Medulla oblongata (tissue), 1 donor: ENCODE results near the gene TSPAN4.

Experiments used
- DNase-seq: peaks from one replicate; pipeline ENCODE4 v3.0.0-alpha.2; 2015; ENCODE audit errors: extremely low spot score

Gene TSPAN4

DNA sequence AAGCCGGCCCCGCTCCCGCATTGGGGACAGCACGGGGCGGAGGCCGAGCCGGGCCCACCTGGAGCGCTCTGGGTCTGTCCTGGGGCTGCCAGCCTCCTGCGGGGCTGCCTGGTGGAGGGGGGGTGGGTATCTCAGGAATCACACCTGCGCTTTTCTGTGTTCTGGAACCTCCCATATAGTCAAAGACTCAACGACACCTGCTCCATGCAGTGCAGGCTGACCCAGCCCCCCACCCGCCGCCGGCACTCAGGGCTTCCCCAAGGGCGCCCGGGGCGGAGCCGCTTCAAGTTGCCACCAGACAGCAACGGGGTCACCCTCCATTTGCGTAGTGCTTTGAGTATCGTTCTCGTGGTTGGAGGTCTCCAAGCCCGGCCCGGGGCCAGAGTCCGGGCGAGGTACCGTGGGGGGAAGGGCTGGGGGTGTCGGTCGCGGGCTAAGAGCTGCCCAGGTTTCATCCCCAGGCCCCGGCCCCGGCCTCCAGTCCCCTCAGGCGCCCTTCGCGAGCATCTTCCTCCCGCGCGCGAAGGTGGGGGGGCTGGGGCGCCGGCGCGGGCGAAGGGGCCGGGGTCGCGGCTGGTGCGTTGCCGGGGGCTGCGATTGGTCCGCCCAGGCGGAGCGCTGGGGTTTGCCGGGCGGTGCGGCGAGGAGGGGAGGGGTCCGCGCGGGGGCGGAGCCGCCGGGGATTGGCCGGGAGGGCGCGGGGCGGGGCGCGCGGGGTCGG lies 6.6 kb downstream of the TSPAN4 start:
- no peak for DNase-seq

DNA sequence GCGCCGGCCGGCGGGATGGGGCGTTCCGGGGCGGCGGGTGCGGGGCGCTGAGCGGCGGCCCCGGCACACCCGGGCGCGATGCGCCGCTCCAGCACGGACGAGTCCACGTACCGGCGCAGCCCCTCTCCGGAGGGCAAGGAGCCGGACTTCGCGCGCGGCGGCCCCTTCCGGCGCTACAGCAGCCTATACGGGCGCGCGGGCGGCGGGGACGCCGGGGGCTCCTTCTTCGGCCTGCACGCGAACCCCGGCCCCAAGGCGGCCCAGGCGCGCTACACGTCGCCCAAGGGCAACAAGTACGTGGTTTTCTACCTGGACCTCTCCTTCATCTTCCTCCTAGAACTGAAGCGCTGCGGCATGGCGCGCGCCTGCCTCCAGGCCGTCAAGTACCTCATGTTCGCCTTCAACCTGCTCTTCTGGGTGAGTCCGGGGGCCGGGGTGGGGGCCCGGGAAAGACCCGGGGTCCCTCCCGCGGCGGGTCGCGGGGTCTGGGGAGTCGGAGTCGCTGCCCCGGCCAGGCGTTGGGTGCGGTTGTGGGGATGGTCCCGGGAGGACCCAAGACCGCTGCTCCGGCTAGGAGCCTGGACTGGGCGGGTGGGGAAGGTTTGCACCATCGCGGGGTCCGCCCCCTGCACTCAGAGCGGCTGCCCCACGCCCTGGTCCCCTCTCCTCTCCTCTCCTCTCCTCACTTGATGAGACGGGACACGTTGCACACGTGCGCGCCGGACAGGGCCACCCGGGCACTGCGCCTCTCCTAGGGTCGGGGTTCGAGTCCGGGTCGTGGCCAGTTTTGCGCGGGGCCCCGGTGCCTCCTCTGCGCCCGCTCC lies 7.5 kb downstream of the TSPAN4 start:
- no peak for DNase-seq

DNA sequence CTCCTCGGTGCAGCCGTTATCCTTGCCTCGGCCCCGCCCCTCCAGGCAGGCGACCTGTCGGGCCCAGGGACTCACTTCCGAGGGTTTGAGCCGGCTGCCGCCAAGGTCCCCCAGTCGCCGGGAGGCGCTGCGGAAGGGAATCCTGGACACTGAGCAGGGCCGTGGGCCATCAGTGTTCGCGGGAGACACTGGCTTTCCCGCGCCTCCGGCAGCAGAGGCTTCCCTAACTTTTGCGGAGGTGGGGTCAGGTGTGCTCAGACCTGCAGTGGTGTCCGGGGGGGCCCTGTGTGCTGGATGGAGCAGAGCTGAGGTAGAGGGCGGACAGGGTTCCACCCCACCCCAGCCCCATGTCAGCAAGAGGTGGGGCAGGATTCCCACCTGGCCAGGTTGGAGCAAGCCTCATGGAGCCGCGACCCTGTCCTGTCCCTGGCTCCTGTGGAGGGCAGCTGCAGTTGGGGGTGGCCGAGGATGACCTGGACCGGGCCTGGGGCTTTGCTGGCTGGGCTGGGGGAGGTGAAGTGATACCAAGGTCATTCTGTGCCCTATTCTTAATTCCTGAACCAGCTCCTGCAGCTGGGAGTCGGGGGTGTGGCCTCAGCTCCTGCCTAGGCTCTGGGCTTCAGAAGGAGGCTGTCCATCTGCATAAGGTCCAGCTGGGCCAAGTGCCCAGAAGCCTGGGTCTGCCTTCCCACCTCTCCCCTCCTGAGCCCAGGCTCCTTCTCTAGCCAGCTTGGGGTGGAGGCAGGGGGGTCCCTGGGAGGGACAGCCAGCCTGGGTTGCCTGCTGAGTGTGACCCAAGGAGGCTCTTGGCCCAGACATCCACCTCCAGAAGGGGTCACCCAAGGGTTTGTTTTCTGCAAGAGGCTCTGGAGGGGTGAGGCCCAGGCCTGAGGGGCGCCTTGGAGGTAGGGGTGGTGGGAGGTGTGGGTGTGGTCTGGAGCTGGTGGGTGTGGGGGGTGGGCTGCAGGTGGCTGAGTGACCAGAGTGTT lies 8.4 kb downstream of the TSPAN4 start:
- DNase-seq = peak; percentile 53

DNA sequence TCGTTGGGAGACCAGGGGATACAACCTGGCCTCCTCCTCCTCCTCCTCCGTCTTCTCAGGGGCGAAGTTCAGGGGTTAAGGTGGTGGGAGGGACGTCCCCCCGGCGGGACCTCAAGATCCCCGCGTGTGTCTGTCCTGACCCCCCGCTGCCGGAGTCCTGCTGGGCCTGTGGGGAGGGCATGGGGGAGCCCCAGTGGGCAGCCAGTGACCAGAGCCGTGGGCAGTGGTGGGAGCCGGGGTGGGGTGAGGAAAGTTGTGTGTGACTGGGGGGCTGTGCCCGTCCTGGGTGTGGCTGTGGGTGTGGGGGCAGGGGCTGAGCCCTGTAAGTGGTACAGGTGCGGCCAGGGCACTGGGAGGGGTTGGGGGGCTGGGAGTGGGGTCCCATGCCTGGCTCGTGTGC lies 10.1 kb downstream of the TSPAN4 start:
- DNase-seq = no peak

DNA sequence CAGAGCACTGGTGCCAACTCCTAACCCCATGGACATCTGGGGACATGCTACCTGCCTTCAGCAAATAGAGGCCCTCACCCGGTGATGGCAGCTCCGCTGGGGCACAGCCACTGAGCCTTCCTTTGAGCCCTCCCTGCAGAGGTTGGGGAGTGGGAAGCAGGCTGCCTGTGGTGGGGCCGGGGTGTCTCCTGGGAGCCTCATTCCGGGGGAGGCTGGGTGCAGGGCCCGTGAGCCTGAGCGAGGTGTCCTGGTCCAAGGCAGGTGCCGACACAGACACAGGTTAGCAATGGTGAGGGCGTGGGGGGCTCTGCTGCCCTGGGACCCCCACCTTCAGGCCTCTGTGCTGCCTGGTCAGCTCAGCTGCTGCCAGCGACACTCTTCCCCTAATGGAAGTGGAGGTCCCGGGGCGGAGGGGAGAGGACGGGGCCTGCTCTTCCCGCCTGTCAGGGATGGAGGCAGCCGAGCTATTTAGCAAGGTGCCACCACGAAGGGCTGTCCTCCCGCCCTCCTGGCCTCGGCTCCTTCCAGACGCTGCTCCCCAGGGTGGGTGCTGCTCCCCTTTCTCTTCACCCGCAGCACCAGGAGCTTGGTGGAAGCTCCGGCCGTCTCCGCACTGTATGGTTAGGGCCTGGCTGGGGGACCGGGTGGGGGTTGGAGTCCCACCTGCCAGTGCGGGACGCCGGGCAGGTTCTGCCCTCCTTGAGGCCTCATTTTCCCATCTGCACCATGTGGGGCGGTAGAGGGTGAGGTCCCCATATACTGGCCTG lies 11.2 kb downstream of the TSPAN4 start:
- no peak for DNase-seq

DNA sequence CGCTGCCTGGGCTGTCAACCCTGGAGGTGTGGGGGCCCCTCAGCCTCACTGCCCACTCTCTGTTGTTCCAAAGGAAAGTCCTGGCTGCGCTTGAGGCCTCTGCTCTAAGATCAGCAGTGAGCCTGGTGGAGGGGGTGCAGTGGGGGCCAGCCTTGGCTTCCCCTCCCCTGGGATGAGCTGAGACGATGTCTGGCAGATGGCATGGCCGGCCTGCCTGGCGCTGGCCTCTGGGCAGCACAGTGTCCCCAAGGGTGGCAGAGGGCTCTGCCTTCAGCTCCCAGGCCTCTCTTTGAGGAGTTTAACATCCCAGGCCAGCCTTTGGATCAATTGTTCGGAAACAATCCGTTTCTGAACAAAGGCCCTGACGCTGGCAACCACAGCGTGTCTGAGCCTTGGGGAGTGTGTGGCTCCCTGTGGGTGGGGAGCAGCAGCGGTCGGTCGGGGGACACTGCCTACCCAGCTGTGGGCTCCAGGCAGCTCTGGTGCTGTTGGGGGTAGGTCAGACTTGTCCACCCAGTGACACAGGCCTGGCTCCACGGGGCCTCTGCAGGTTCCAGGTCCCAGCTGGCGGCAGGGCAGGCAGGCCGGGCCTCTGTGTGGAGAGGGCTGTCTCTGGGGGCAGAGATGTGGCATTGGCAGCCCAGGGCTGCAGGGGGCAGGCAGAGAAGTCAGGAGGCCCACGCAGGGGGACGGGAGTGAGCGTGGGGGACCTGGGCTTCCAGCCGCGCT lies 12.1 kb downstream of the TSPAN4 start:
- no peak for DNase-seq

DNA sequence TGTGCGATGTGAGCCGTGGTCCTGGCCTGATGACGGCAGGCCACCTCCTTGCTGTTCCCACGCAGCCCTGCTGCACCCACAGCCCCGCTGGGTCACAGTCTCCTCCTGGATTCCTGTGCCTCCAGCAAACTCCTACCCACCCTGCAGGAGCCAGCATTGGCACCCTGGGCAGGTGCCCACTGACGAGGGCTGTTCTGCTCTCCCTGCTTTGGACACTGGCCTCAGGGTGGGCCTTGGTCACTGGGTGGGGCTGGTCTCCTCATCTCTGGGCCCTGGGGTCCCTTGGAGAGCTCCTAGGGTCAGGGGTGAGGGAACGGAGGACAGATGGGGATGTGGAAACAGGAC lies 12.7 kb downstream of the TSPAN4 start:
- no peak for DNase-seq

DNA sequence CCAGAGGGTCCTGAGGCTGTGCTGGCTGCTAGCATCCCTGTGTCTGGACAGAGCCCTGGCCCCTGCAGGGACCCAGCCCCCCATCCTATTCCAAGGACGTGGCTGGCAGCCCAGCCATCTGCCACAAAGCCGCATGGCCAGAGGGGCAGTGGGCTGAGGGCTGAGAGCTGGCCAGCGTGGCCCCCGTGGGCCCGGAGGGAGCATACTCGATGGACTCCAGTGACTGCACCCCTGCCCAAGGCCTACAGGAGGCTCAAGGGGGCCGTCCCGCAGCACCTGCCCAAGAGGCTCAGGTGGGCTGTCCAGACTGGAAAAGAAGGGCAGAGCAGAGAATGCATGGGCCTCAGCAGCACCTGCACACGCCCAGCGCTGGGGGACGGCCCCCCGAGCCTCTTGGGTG lies 13.1 kb downstream of the TSPAN4 start:
- DNase-seq = no peak

DNA sequence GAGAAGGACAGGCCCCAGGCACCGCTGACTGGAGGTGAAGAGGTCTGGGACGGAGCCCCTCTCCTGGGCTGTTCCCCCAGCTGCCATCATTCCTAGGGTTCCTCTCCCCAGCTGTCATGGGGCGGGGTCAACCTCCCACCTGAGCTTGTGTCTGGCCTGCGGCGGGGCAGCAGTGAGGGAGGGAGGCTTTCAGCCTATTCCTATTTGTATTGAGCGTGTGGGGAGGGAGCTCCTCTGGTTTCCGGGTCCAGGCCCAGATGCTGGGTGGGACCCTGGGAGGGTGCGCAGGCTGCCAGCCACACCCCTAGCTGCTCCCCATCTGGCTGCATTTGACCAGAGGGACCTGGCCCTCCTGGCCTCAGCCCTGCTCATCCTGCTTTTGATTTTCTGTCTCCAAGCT lies 13.7 kb downstream of the TSPAN4 start:
- DNase-seq = no peak

DNA sequence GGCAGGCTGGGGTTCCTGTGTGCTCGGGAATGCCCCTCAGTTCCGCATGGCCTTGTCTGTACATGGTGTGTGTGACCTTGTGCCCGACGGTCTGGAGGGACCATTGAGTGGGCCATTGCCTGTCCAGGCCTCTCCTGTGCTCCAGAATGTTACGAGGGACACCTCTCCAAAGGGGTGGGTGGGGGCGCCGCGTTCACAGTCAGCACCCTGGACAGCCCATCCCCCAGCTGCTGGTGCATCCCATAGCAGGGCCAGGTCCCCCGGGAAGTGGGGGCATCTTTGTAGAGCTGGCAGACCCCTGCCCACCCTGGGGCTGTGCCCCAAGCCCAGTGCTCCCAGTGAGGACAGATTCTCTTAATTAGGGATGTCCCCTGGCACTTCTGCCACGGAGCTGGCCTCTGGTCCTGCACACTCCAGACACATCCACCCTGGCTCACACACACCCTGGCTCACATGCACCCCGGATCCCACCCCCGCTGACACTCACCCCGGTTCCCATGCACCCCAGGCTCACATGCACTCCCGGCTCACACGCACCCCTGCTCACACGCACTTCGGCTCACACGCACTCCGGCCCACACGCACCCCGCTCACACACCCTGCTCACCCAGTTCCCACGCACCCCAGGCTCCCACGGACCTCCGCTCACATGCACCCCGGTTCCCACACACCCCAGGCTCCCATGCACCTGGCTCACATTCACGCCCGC lies 15.6 kb downstream of the TSPAN4 start:
- DNase-seq = no peak

DNA sequence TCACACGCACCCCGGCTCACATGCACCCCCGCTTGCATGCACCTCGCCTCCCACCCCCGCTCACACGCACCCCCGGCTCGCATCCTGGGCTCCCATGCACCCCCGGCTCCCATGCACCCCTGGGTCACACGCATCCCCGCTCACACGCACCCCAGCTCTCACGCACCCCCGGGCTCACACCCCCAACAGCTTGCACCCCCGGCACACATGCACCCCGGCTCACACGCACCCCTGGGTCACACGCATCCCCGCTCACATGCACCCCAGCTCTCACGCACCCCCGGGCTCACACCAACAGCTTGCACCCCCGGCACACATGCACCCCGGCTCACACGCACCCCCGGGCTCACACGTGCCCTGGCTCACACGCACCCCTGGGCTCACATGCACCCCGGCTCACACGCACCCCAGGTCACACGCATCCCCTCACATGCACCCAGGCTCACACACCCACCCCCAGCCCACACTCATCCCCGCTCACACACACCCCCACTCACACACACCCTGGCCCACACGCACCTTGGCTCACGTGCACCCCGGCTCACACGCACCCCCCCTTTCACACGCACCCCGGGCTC lies 16.2 kb downstream of the TSPAN4 start:
- no peak for DNase-seq

DNA sequence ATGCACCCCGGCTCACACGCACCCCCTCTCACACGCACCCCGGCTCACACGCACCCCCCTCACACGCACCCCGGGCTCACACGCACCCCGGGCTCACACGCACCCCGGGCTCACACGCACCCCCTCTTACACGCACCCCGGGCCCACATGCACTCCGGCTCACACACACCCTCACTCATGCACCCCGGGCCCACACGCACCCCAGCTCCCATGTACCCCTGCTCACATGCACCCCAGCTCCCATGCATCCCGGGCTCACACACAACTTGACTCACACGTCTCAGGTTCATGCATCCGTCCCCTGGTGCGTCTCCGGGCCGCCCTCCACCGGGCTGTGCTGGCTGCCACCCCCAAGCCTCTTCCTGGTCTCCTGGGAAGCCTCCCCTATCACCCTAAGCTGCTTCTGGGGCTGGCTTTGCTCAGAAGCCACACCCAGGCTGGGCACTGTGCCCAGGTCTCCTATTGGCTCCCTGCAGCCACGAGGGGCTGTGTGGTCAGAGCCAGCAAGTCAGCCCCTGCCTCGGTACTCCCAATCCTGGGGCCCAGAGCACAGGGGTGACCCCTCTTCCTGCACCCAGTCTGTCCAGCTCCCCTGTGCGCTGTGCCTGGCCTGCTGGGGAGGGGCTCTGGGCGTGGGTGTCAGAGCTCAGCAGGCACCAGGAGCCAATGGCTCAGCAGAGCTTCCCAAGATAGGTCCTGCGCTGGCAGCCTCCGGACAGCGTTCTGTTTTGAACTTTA lies 16.9 kb downstream of the TSPAN4 start:
- DNase-seq = peak; percentile 77

DNA sequence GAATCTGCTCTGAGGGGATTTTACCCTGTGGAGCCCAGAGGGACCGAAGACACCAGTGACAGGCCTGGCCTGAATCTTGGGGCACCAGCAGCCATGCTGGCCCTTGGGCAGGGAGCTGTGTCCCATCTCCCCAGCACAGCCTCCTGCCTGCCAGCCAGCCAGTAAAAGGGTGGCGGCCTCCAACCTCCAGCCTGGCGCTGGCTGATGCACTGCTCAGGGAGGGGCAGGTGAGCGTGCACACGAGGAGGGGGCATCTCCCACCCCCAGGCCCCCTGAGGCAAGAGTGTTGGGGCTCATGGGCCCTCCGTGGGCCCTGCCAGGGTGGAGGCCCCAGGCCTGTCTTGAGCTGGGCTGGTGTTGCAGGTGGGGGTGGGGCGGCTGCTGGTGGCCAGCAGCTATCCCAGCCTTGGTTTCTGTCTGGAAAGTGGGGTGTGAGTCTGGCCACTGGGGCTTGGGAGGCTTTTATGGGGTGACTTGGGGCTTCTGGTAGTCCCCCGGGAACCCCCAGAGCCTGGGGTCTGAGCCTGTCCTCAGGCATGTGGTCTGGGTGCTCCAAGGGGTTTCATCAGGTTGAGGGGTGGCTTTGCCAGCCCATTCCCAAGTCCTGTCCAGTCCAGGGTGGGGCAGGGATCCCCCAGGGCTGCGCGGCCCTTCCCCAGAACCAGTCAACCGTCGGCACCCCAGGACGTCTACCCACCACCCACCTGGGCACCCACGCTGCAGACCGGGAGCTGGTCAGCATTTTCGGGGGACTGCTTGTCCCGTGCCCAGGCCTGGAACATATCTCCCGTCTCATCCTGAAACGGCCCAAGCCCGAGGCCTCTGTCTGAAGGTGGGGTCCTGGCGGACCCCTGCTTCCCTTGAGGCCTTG lies 17.8 kb downstream of the TSPAN4 start:
- no peak for DNase-seq

DNA sequence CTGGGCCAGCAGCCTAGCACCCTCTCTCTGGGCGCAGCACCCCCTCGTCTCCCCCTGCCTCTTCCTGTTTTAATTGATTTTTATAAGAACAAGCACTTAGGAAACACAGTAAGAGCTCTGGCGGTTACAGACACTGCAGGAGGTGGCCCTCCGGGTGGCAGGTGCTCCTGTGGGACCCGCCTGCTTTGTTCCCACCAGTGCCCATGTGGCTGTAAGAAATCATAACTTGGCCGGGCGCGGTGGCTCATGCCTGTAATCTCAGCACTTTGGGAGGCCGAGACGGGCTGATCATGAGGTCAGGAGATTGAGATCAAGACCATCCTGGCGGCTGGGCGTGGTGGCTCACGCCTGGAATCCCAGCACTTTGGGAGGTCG lies 18.4 kb downstream of the TSPAN4 start:
- DNase-seq = no peak

DNA sequence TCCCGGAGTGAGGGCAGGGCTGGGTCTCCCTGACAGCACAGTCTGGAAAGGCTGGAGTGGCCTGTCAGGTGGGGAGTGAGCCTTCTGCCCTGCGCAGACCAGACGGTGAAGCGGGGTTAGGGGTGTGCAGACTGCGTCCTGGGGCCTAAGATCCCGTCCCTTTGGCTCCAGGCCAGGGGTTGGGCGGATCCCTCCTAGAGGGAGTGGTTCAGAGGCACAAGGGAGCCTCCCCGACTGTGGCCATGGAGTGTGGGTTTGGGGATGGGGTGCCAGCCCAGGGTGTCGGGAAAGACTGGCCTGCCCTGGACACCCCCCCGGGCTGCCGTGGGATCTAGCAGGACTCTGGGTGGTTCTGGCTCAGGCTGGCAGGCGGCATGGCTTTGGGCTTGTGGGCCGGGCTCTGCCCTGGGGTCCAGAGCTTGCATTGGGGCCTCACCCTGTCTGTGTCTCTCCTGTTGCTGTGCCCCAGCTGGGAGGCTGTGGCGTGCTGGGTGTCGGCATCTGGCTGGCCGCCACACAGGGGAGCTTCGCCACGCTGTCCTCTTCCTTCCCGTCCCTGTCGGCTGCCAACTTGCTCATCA lies 19.5 kb downstream of the TSPAN4 start:
- DNase-seq = no peak

DNA sequence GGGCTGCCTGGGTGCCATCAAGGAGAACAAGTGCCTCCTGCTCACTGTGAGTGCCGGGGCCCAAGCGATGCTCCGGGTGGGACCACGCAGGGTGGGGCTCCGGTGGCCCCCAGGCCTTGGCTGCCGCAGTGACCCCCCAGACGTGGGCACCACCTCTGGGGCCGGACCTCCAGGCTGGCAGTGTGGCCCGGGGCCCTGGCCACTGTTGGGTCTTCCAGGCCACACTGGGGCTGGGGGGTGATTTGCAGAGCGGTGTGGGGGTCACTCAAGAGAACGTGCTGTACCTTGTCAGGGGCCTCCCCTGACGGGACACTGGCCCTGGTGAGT lies 20.0 kb downstream of the TSPAN4 start:
- DNase-seq = no peak

DNA sequence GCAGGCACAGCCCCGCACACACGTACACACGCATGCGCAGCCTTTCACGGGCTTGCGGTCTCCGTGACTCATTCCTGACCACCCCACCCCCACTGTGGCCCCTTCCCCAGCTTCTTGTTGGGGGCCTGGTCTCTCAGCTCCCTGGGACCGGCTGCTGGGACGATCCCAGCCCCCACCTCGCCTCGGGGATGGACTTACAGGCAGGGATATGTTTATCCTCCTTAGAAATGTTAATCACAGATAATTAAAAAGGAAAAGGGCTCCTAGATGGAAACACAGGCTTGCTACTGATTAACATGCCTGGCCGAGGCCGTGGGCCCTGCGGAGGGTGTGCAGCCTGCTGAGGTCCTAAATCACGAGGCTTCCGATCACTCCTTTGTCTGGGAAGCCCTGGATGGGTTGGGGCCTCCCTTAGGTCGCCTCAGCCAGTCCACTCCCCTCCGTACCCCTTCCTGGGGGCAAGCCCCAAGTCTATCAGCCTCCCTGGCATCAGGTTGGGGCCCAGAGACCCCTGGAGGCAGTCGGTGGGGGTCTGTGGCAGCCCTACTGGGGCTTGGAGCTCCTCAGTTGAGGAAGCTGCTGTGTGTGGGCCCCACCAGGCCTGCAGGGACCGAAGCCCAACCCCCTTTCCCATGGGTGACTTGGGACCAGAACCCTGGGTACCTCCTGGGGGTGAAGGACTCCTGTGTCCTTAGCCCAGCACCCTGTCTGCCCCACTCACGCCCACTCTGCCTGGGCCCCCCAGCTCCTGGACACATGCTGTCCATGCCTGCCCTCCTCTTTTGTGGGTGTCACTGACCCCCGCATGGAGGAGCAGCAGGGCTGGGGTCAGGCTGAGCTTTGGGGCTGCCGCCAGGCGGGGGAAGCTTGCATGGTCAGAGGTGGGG lies 20.6 kb downstream of the TSPAN4 start:
- DNase-seq = no peak
